ENCODE measurements around the gene ROCK1.
A peak's percentile ranks its signal among the peaks of the same experiment; 100 is the strongest.
"Not testable (repeated sequence)": the region's sequence is repeated elsewhere in the genome, so short reads cannot be mapped to it uniquely, and the experiment has no call there.

ROCK1 gene

GRCh38 chr18:21111346-21112139 is at the start of gene ROCK1:
Gene ROCK1 (minus strand): TSS chr18:21111813. CDS start chr18:21110910, 903 bp downstream.
- peak; percentile 91 for DNase-seq (ENCODE audit: low read depth)

GRCh38 chr18:21155443-21155842 is 43.8 kb upstream of the ROCK1 start:
- DNase-seq (ENCODE audit: low read depth) = no peak

GRCh38 chr18:21146016-21146415 is 34.4 kb upstream of the ROCK1 start:
- DNase-seq (ENCODE audit: low read depth) = no peak

- no peak for DNase-seq (ENCODE audit: low read depth)
Observed at GRCh38 chr18:21145371-21145770, 33.8 kb upstream of the ROCK1 start.

- no peak for DNase-seq (ENCODE audit: low read depth)
Observed at GRCh38 chr18:21141668-21142422, 30.2 kb upstream of the ROCK1 start.

- not testable (repeated sequence) for DNase-seq (ENCODE audit: low read depth)
Observed at GRCh38 chr18:21137719-21138488, 26.3 kb upstream of the ROCK1 start.

GRCh38 chr18:21134895-21135294 is 23.3 kb upstream of the ROCK1 start:
- no peak for DNase-seq (ENCODE audit: low read depth)

GRCh38 chr18:21132398-21132918 is 20.8 kb upstream of the ROCK1 start:
- DNase-seq (ENCODE audit: low read depth) = no peak

- DNase-seq (ENCODE audit: low read depth) = no peak
Observed at GRCh38 chr18:21131698-21132227, 20.1 kb upstream of the ROCK1 start.

GRCh38 chr18:21129566-21130216 is 18.1 kb upstream of the ROCK1 start:
- DNase-seq (ENCODE audit: low read depth) = no peak

- no peak for DNase-seq (ENCODE audit: low read depth)
Observed at GRCh38 chr18:21123290-21123926, 11.8 kb upstream of the ROCK1 start.

- no peak for DNase-seq (ENCODE audit: low read depth)
Observed at GRCh38 chr18:21118806-21119205, 7.2 kb upstream of the ROCK1 start.

GRCh38 chr18:21117409-21118131 is 6.0 kb upstream of the ROCK1 start:
- peak; percentile 80 for DNase-seq (ENCODE audit: low read depth)

GRCh38 chr18:21115519-21116411 is 4.2 kb upstream of the ROCK1 start:
- DNase-seq (ENCODE audit: low read depth) = peak; percentile 75

- no peak for DNase-seq (ENCODE audit: low read depth)
Observed at GRCh38 chr18:21112543-21113105, 1.0 kb upstream of the ROCK1 start.

GRCh38 chr18:21112140-21112473 is 494 bp upstream of the ROCK1 start:
- peak; percentile 78 for DNase-seq (ENCODE audit: low read depth)

GRCh38 chr18:21110713-21111345 is 784 bp downstream of the ROCK1 start:
- no peak for DNase-seq (ENCODE audit: low read depth)

GRCh38 chr18:21109936-21110712 is 1.5 kb downstream of the ROCK1 start:
- DNase-seq (ENCODE audit: low read depth) = no peak
